ENCODE data around the gene DNAH14.

DNA sequence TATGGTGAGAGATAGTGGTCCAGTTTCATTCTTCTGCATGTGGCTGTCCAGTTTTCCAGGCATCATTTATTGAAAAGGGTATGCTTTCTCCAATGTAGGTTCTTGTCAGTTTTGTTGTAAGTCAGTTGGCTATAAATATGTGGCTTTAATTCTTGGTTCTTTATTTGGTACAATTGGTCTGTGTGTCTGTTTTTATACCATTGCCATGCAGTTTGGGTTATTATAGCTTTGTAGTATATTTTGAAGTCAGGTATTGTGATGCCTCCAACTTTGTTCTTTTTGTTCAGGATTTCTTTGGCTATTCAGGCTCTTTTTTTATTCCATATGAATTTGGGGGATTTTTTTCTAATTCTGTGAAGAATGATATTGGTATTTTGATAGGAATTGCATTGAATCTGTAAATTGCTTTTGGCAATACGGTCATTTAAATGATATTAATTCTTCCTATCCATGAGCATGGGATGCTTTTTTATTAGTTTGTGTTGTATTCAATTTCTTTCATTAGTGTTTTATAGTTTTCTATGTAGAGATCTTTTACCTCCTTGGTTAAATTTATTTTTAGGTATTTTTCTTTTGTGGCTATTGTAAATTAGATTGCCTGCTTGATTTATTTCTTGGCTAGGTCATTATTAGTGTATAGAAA lies 3.3 kb downstream of the DNAH14 start:
- TF ChIP-seq, protein P1, sequence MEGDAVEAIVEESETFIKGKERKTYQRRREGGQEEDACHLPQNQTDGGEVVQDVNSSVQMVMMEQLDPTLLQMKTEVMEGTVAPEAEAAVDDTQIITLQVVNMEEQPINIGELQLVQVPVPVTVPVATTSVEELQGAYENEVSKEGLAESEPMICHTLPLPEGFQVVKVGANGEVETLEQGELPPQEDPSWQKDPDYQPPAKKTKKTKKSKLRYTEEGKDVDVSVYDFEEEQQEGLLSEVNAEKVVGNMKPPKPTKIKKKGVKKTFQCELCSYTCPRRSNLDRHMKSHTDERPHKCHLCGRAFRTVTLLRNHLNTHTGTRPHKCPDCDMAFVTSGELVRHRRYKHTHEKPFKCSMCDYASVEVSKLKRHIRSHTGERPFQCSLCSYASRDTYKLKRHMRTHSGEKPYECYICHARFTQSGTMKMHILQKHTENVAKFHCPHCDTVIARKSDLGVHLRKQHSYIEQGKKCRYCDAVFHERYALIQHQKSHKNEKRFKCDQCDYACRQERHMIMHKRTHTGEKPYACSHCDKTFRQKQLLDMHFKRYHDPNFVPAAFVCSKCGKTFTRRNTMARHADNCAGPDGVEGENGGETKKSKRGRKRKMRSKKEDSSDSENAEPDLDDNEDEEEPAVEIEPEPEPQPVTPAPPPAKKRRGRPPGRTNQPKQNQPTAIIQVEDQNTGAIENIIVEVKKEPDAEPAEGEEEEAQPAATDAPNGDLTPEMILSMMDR (IDR thresholded peaks at IDR 0.05) = no peak
- no peak for TF ChIP-seq POLR2A (IDR thresholded peaks at IDR 0.05)

Data from body of pancreas (tissue), 4 donors.